Stimulated activated CD4-positive, alpha-beta T cell treated with anti-CD3 and anti-CD28 coated beads, Interleukin-4, amount 100 ng/mL, for 4 hours (primary cell): ENCODE results near the gene AQP12B.
"Not testable (repeated sequence)": the region's sequence is repeated elsewhere in the genome, so short reads cannot be mapped to it uniquely, and the experiment has no call there.

Experiments used
- DNase-seq, 2 experiments: peaks; one replicate each; pipeline ENCODE4 v3.0.0-alpha.2; 2020

Gene AQP12B

DNA sequence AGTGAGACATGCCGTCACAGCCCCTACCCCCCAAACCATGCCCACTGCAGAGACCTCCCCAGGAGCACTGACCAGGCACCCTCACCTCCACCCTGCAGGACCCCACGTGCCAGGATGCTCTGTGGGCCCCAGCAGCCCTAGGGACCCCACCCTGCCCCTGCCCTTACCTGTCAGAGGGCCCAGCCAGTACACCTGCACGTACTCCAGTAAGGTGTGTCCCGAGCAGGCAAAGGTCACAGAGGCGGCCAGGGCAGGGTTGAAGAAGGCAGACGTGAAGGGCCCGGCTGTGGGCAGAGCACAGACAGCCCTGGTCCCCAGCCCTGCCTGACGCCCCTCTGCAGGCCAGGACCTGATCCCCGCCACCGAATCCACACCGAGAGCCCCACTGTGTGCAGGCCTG lies 2.5 kb downstream of the AQP12B start:
- not testable (repeated sequence) for DNase-seq

- DNase-seq = not testable (repeated sequence)
Observed at GRCh38 chr2:240678909-240679308, 3.8 kb downstream of the AQP12B start.

DNA sequence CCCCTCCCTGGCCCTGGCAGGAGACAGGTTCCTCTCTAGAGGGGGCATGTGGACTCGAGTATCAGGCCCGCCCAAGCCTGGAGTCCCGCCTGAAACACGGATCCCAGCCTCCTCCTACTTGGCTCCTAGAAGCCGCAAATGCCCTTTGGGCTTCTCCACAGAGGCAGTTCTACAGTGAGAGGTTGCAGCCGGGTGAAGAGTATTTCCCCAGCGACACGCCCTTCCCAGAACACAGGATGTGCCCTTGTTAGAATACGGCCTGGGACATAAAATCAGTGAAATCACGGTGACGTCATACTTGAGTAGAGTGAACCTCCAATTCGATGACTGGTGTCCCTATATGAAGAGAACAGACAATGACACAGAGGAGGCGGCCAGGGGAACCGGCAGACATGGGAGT lies 4.6 kb downstream of the AQP12B start:
- not testable (repeated sequence) for DNase-seq

DNA sequence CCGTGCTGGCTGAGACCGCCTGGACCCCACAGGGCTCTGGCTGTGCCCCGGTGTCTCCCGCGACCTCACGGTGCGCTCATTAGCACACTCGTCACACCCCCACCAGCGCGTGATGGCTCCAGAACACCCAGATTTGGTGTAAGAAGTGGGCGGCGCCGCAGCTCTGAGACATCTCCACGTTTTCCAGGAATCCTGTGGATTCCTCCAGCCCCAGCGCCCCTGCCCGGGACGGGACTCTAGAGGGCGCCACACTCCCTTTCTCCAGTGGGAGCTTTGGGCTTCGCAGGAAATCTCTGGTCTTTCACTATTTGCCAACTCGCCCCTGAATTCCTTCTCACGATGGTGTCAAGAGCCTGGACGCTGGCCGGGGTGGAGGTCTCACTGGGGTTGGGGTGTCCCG lies 7.3 kb downstream of the AQP12B start:
- DNase-seq = not testable (repeated sequence)

GRCh38 chr2:240674461-240675184 lies 8.1 kb downstream of the AQP12B start:
- DNase-seq = not testable (repeated sequence)

DNA sequence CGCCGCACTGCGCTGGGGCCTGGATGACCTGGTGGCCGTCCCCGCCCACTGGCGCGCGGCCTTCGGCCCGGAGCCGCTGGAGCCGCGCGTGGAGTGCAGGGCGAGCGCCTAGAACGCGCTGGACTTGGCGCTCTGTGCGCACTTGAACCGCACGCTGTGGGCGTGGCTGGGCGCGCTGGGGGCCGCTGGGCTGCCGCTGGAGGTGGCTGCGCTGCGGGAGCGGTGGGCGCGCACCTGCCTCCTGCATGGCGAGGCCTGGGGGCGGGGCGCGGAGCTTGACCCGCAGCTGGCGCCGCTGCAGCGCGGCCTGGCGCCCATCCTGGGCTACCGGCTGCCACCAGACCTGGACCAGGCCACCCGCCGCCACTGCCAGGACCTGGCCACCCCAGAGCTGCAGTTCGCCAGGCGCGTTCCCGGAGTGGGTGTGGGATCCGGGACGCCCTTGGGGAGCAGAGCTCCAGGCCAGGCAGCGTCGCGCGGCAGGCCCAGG lies 9.9 kb downstream of the AQP12B start:
- no peak for DNase-seq

GRCh38 chr2:240672076-240672700 lies 10.5 kb downstream of the AQP12B start:
- no peak for DNase-seq

GRCh38 chr2:240670950-240671349 lies 11.7 kb downstream of the AQP12B start:
- no peak for DNase-seq

- no peak for DNase-seq
Observed at GRCh38 chr2:240670402-240670801, 12.3 kb downstream of the AQP12B start.

DNA sequence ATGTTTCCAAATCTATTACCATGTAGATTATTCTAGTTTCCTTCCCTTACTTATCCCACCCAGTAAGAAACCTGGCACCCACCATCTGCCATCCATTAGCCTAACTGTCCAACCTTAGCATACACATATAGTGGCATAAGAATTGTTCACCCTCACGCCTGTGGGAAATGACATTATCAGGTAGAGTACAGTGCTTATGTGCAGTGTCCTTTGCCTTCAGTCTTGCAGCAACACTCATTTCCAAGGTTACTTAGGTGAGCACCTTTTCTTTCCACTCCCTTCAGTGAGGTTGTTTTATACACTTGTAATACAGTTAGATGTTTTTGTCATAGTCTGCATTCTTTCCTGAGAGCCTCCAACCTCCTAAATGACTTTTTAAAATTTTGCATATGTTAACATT lies 18.1 kb downstream of the AQP12B start:
- no peak for DNase-seq

DNA sequence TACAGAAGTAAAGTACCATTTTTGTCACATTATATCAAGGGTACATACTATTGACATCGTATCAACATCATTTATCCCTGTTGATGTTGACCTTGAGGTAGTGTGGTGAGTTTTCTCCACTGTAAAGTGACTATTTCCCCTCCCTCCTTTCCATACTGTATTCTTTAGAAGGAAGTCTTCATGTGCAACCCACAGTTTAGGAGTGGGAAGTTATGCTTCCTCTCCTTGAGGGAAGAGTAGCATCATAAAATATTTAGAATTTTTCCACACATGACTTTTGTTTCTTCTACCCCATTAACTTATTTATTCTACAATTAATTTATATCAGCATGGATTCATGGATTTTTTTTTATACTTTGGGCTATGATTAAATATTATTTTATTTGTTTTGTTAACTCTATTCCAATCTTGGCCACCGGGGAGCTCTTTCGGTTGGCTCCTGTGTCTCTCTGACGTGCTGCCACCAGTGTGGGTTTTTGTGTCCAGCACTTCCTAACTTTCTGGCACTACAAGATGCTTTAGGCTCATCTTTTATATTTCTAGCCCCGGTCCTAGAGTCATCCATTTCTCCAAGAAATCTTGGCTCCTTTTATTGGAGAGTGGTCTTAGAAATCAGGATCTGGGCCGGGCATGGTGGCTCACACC lies 19.0 kb downstream of the AQP12B start:
- no peak for DNase-seq

GRCh38 chr2:240662681-240663080 lies 20.0 kb downstream of the AQP12B start:
- DNase-seq = no peak

DNA sequence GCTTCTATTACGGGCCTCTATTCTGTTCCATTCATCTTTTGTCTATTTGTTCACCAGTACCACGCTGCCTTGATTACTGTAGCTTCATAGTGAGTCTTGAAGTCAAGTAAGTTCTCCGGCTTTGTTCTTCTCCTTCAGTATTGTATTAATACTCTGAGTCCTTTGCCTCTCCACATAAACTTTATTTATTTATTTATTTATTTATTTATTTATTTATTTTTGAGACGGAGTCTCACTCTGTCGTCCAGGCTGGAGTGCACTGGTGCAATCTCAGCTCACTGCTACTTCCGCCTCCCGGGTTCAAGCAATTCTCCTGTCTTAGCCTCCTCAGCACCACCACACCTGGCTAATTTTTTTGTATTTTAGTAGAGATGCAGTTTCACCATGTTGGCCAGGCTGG lies 22.8 kb downstream of the AQP12B start:
- DNase-seq = not testable (repeated sequence)

- no peak for DNase-seq
Observed at GRCh38 chr2:240655931-240656886, 26.5 kb downstream of the AQP12B start.

DNA sequence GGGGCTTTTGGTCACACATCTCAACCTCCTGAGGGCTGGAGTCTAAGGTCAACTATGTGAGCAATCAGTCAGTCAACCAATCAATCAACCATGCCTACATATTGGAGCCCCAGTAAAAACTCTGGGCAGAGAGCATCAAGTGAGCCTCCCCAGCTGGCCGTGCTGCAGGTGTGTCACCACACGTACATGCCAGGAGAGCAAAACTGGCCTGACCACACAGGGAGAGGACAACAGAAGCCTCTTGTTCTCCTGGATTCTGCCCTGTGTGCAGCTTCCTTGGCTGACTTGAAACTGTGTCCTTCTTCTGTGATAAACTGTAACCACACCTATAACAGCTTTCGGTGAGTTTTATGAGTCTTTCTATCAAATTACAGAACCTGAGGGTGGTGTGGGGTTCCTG lies 31.5 kb downstream of the AQP12B start:
- DNase-seq = no peak

GRCh38 chr2:240650254-240650965 lies 32.3 kb downstream of the AQP12B start:
- DNase-seq = no peak

GRCh38 chr2:240649331-240649730 lies 33.4 kb downstream of the AQP12B start:
- no peak for DNase-seq

DNA sequence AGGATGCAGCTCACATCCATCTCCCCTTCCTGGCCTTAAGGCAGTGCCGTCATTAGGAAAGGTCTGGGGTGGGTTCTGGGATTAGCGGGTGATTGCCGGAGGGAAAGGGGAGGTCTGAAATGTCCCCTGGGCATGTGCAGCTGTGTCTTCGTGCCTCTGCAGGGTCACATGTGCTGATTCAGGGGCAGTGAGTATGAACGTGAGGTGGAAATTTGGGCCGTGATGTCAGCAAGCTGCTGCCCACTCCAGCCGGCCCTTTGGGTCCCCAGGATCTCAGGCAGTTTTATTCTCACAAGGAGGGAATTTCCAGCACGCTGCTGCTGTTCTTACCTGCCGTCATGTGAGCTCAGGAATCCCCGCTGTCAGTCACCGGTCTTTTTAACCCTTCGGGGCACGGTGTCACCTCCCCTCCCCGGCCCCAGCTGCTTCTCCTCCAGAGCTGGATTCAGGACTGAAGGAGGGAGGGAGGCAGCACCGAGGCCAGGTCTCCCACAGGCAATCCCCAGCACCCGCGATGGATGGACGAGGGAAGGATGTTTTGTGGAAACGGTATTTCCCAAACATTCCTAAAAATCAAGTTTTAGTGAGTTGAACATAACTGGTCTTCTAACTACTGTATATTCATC lies 33.9 kb downstream of the AQP12B start:
- no peak for DNase-seq

DNA sequence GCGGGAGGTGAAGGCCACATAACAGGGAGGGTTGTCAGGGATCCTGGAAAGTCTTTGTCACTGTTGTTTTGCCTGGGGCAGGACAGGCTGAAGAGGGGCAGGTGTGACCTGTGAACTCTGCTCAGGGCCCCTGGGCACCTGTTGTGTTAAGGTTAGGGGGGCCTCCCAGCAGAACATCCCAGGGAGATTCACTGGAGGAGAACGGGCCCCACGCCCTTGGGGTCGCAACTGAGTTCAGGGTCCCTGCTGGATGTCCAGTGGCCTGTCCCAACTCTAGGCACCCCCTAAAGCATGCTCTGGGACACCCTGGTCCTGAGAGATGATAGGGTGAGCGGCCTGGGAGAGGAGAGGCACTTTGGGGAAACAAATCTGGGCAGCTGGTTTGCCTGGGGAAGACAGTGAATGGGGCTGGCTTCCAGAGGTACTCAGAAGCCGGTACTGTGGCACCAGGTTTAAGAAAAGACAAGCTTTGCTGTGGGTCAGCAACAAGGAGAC lies 34.5 kb downstream of the AQP12B start:
- no peak for DNase-seq

GRCh38 chr2:240647503-240648154 lies 35.1 kb downstream of the AQP12B start:
- DNase-seq = no peak
